ENCODE measurements around the gene EFCAB14. TPM values are rescaled to one million over a fixed set of nuclear protein-coding genes. Genes with fewer than 3 reads are reported as not detected.

The EFCAB14 gene
- polyA plus RNA-seq, 1 donor = 87.7 TPM

Other genes with a start within 250 kb of the EFCAB14 start
- gene DMBX1, start 229.3 kb downstream of the EFCAB14 start, polyA plus RNA-seq (ENCODE audit: insufficient read length) = not detected
- 0.10 TPM for gene KNCN, start 167.5 kb downstream of the EFCAB14 start, polyA plus RNA-seq (ENCODE audit: insufficient read length)
- gene MKNK1, start 114.8 kb downstream of the EFCAB14 start, polyA plus RNA-seq (ENCODE audit: insufficient read length) = 30.3 TPM
- gene MOB3C, start 102.3 kb downstream of the EFCAB14 start, polyA plus RNA-seq (ENCODE audit: insufficient read length) = 12.0 TPM
- 49.3 TPM for gene ATPAF1, start 50.8 kb downstream of the EFCAB14 start, polyA plus RNA-seq (ENCODE audit: insufficient read length)
- gene TEX38, start 47.3 kb downstream of the EFCAB14 start, polyA plus RNA-seq (ENCODE audit: insufficient read length) = 0.27 TPM
- gene CYP4B1, start 79.9 kb upstream of the EFCAB14 start, polyA plus RNA-seq (ENCODE audit: insufficient read length) = not detected
- not detected for gene CYP4A11, start 222.4 kb upstream of the EFCAB14 start, polyA plus RNA-seq (ENCODE audit: insufficient read length)

Data from forelimb muscle (tissue), 1 donor.